Caco-2 (cell line): ENCODE measurements around the gene ASTN1. TPM values are rescaled to one million over a fixed set of nuclear protein-coding genes. Genes with fewer than 3 reads are reported as not detected.

ENCODE experiments used
- BruUV-seq: library from RNA; stranded (reverse); fragments of 400-500 nt; replicated peaks from 2 replicates; lab custom pipeline; 2021; lab: Mats Ljungman, UMichigan
- CTCF ChIA-PET: fragments of 300-600 bp; sonication (Branson Sonifier 250); formaldehyde crosslinking; loops from one replicate; lab custom pipeline; 2022; ENCODE audit warnings: antibody characterized with exemption; lab: Charles Lee
- POLR2A ChIA-PET: fragments of 300-600 bp; sonication (Branson Sonifier 250); formaldehyde crosslinking; loops from one replicate; lab custom pipeline; 2022; ENCODE audit warnings: antibody characterized with exemption; lab: Charles Lee
- DNase-seq, 2 experiments: peaks; one replicate each; pipeline versions ENCODE4 v3.0.0 to v3.0.0-alpha.2; 2020 to 2022
- H3K27me3 ChIP-seq: replicated peaks from 2 replicates; pipeline ENCODE4 v1.6.0; 2011; ENCODE audit warnings: low read length; ENCODE audit not compliant: control insufficient read depth, insufficient read depth
- H3K36me3 ChIP-seq: 2 replicates; pipeline ENCODE4 v1.5.1; 2011; ENCODE audit warnings: low read length; ENCODE audit not compliant: control insufficient read depth, insufficient read depth
- H3K4me1 ChIP-seq: fragments of 250-450 bp; sonication (Bioruptor Pico); 2 replicates; pipeline ENCODE4 v1.5.1; 2020; ENCODE audit warnings: mild to moderate bottlenecking
- H3K4me3 ChIP-seq: 2 replicates; pipeline ENCODE4 v1.5.1; 2011; ENCODE audit warnings: low read depth, mild to moderate bottlenecking, control low read depth, low read length
- H3K9me3 ChIP-seq: fragments of 250-450 bp; sonication (Bioruptor Pico); 2 replicates; pipeline ENCODE4 v1.5.1; 2020; ENCODE audit warnings: mild to moderate bottlenecking, moderate library complexity
- H3K27ac Mint-ChIP-seq: one replicate; pipeline ENCODE4 v1.8.0; 2022; ENCODE audit warnings: mixed read lengths; ENCODE audit not compliant: unreplicated experiment
- H3K27me3 Mint-ChIP-seq: one replicate; pipeline ENCODE4 v1.8.0; 2022; ENCODE audit warnings: mixed read lengths; ENCODE audit not compliant: insufficient read depth, unreplicated experiment
- H3K36me3 Mint-ChIP-seq: one replicate; pipeline ENCODE4 v1.8.0; 2022; ENCODE audit warnings: mild to moderate bottlenecking, mixed read lengths; ENCODE audit not compliant: insufficient read depth, unreplicated experiment
- H3K4me1 Mint-ChIP-seq: one replicate; pipeline ENCODE4 v1.8.0; 2022; ENCODE audit warnings: low read depth, mixed read lengths; ENCODE audit not compliant: unreplicated experiment
- H3K4me3 Mint-ChIP-seq: one replicate; pipeline ENCODE4 v1.8.0; 2022; ENCODE audit warnings: mild to moderate bottlenecking, moderate library complexity, mixed read lengths; ENCODE audit not compliant: unreplicated experiment
- H3K9me3 Mint-ChIP-seq: one replicate; pipeline ENCODE4 v1.8.0; 2022; ENCODE audit warnings: mixed read lengths; ENCODE audit not compliant: unreplicated experiment
- CTCF ChIP-seq, 2 experiments: fragments of 200-600 bp in 1 of 2; IDR thresholded peaks; 1 replicate in 1 of 2; 2 replicates in 1 of 2; pipeline versions ENCODE4 v1.5.1 to v1.8.0; 2011 to 2022; ENCODE audit warnings: antibody characterized with exemption in 1 of 2, control low read depth in 1 of 2, inconsistent platforms in 1 of 2, low read depth in 1 of 2, low read length in 1 of 2, mild to moderate bottlenecking in 1 of 2, moderate library complexity in 1 of 2; ENCODE audit not compliant: insufficient read depth in 1 of 2, severe bottlenecking in 1 of 2, unreplicated experiment in 1 of 2
- intact Hi-C: fragments of 100-400 bp; cut with micrococcal nuclease; formaldehyde crosslinking; loops from one replicate; pipeline ENCODE4 v1.10.0; 2022; ENCODE audit not compliant: unreplicated experiment
- total RNA-seq: library from RNA; stranded (reverse); gene quantifications from 2 replicates; pipeline ENCODE4 v1.2.3, GENCODE V29; 2022

The ASTN1 gene
- total RNA-seq, 1 experiment from 2014 or later = not detected

GRCh38 chr1:177023249-177023648 lies 141.3 kb downstream of the ASTN1 start:
- POLR2A ChIA-PET = no interaction called here
- BruUV-seq = no TSS peak
- H3K9me3 ChIP-seq = no peaks in the 10 kb centered on the region
- no peaks in the 10 kb centered on the region for H3K36me3 ChIP-seq
- no peak for TF ChIP-seq CTCF (IDR thresholded peaks at IDR 0.05; ENCODE audit: insufficient read depth in 1 of 2, low read depth in 1 of 2, low read length in 1 of 2, severe bottlenecking in 1 of 2, unreplicated experiment in 1 of 2)
- no peak overlapping the region for H3K4me3 ChIP-seq
- H3K4me3 Mint-ChIP-seq = no peak overlapping the region
- no peaks in the 10 kb centered on the region for H3K27me3 ChIP-seq
- no peaks in the 10 kb centered on the region for H3K4me1 ChIP-seq
- H3K36me3 Mint-ChIP-seq = no peaks in the 10 kb centered on the region
- intact Hi-C loops = no loop called here
- no peak overlapping the region for H3K27ac Mint-ChIP-seq
- H3K4me1 Mint-ChIP-seq = no peaks in the 10 kb centered on the region
- H3K9me3 Mint-ChIP-seq = no peaks in the 10 kb centered on the region
- CTCF ChIA-PET = no interaction called here
- H3K27me3 Mint-ChIP-seq = peaks cover 14% of the 10 kb centered on the region
- no peak for DNase-seq

GRCh38 chr1:177021687-177022086 lies 142.8 kb downstream of the ASTN1 start:
- Histone ChIP-seq H3K9me3 (no peaks in the 10 kb centered on the region), H3K4me1 (no peaks in the 10 kb centered on the region), H3K27me3 (no peaks in the 10 kb centered on the region), H3K36me3 (no peaks in the 10 kb centered on the region), H3K4me3 (no peak overlapping the region)
- no peaks in the 10 kb centered on the region for H3K36me3 Mint-ChIP-seq
- ChIA-PET CTCF (no interaction called here), POLR2A (no interaction called here)
- H3K27ac Mint-ChIP-seq = no peak overlapping the region
- DNase-seq = no peak
- no peak for TF ChIP-seq CTCF (IDR thresholded peaks at IDR 0.05; ENCODE audit: insufficient read depth in 1 of 2, low read depth in 1 of 2, low read length in 1 of 2, severe bottlenecking in 1 of 2, unreplicated experiment in 1 of 2)
- BruUV-seq = no TSS peak
- no peak overlapping the region for H3K4me3 Mint-ChIP-seq
- H3K9me3 Mint-ChIP-seq = no peaks in the 10 kb centered on the region
- peaks cover 14% of the 10 kb centered on the region for H3K27me3 Mint-ChIP-seq
- no peaks in the 10 kb centered on the region for H3K4me1 Mint-ChIP-seq
- intact Hi-C loops = no loop called here

GRCh38 chr1:177020851-177021589 lies 143.5 kb downstream of the ASTN1 start:
- Histone ChIP-seq H3K27me3 (no peaks in the 10 kb centered on the region), H3K9me3 (no peaks in the 10 kb centered on the region), H3K4me3 (no peak overlapping the region), H3K36me3 (no peaks in the 10 kb centered on the region), H3K4me1 (no peaks in the 10 kb centered on the region)
- no peak for TF ChIP-seq CTCF (IDR thresholded peaks at IDR 0.05; ENCODE audit: insufficient read depth in 1 of 2, low read depth in 1 of 2, low read length in 1 of 2, severe bottlenecking in 1 of 2, unreplicated experiment in 1 of 2)
- no peaks in the 10 kb centered on the region for H3K4me1 Mint-ChIP-seq
- BruUV-seq = no TSS peak
- H3K9me3 Mint-ChIP-seq = no peaks in the 10 kb centered on the region
- H3K4me3 Mint-ChIP-seq = no peak overlapping the region
- H3K36me3 Mint-ChIP-seq = no peaks in the 10 kb centered on the region
- H3K27me3 Mint-ChIP-seq = peaks cover 14% of the 10 kb centered on the region
- intact Hi-C loops = no loop called here
- no peak for DNase-seq
- H3K27ac Mint-ChIP-seq = no peak overlapping the region
- POLR2A ChIA-PET = no interaction called here
- CTCF ChIA-PET = no interaction called here
